Stimulated activated CD8-positive, alpha-beta memory T cell treated with anti-CD3 and anti-CD28 coated beads, Interleukin-15, amount 100 ng/mL, for 1 hour (primary cell): ENCODE results near the gene EGFLAM.

Experiments
- DNase-seq: peaks from one replicate; pipeline ENCODE4 v3.0.0-alpha.2; 2020; ENCODE audit warnings: low read depth

Gene EGFLAM

DNA sequence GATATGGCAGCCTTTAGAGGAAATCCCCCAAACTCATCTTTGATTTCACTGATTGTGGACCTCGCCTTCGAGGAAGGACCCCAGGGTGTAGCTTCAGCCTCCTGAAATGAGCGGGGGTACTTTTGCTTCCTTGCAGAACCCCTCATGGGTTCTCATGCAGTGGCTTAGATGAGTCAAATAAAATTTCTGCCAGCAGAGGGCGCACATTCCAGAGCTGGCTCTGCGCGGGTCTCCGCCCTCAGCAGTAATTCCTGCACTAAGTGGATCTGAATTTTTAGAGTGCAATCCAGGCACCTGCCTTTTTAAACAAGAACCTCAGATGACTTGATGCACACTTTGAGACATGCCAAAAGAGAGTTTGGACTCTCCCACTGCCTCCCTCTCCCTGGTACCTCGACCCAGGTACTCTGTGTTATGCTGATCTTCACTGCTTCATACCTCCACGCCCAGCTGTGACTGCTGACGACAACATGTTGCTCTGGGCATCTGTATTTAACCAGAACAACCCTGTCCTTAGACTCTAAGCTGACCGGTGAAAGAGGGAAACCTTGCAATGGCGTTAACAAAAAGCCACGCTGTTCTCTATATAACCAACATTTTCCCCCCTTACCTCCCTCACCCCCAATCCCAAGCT lies 7.3 kb downstream of the EGFLAM start:
- DNase-seq, result peak; percentile 9

DNA sequence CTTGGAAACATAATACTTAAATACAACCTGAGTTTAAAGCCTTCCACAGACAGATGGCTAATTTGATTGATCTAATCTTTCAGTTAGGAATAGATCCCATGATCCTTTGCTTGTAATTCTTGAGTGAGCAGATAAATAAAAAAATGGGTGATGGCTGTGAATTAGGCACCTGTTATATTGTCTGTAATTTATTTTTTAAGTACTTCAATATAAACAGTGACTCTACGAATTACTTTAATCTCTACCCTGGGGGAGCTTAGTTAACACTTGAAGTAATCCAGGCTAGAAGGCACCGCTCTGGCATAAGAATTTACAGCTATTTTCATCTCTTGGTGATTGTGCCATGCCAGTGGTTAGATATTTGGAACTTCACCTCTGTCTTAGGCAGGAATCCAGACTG lies 9.0 kb downstream of the EGFLAM start:
- no peak for DNase-seq

DNA sequence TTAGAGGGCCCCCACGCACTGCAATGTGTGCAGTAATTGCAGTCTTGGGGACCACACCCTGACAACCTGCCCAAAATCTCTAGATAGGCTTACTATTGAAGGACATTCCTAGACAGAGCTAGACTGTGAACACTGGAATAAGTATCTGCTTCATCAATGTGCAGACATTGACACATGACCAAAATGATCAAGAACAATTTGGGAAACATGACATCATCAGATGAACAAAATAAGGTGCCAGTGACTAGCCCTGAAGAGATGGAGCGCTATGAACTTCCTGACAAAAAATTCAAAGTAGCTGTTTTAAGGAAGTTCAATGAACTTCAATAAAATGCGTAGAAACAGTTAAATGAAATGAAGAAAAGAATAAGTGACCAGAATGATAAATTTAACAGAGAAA lies 15.3 kb downstream of the EGFLAM start:
- no peak for DNase-seq

DNA sequence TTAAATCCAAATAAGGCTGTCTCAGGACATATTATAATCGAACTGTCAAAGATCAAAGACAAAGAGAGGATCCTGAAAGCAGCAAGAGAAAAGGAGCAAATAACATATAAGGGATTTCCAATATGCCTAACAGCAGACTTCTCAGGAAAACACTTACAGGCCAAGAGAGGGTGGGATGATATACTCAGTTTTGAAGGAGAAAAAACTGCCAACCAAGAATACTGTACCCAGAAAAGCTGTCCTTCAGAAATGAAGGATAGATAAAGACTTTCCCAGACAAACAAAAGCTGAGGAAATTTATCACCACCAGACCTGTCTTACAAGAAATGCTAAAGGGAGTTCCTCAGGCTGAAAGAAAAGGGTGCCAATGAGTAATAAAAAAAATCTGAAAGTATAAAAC lies 16.0 kb downstream of the EGFLAM start:
- no peak for DNase-seq

DNA sequence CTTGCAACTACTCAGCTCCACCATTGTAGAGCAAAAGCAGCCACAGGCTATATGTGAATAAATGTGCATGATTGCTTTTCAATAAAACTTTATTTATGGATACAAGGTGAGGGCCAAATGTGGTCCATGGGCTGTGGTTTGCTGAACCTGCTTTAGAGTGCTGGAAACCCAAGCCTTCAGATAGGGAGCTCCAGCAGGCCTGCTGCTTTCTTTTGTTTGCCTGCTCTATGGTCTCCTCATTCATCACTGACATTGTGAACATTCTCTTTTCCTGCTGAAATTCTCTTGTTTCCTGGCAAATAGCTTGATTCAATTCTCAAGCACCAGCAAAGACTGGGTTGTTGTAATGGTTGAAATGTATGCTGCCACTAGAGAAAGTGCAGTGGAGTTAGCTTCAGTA lies 26.0 kb downstream of the EGFLAM start:
- no peak for DNase-seq

DNA sequence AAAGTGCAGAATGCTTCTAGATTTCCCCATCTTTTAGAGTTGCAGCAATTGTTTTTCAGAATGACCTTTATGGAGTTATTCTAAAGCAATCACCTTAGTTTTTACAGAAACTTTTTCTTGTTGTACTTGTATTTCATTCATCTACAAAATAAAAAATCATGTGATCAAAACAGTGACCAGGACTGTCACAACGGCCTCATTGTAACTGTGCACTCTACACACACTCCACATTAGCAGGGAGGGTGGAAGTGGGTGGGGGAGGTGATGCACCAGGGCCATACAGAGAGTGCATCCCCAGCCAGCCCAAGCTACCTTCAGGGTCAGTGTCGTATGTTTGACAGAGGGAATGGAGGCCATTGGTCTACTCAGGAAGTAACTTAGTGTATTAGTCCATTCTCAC lies 26.9 kb downstream of the EGFLAM start:
- DNase-seq, result no peak

DNA sequence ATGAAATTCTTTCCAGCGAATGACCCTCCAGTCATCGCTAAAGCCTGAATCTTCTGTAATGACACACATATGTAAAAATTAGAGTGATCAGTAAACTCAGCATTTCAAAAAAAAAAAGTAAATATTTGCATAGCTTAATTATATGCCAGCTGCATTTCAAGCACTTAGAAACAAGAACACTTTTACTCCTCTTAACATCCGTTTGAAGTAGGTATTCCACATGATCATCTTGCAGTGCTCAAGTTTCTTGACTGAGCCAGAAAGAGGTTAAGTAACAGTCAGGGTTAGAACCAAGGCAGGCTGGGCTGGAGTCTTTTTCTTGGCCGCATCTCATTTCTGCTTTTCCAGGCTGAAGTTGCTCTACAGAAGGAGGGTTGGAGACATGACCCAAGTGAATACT lies 27.6 kb downstream of the EGFLAM start:
- DNase-seq, result no peak

DNA sequence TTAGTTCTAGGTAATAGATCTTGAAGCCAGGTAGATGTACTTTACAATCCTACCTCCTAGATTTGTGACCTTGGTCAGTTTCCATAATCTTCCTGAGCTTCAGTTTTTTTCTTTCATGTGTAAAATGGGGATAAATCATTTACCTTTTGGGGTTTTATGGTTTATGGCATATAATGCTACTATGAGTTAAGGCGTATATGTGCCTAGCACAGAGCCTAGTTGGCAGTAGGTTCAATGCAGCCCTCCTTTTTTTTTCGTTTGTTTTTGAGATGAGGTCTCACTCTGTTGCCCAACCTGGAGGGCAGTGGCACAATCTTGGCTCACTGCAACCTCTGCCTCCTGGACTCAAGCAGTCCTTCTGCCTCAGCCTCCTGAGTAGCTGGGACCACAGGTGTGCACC lies 28.8 kb downstream of the EGFLAM start:
- DNase-seq, result no peak

DNA sequence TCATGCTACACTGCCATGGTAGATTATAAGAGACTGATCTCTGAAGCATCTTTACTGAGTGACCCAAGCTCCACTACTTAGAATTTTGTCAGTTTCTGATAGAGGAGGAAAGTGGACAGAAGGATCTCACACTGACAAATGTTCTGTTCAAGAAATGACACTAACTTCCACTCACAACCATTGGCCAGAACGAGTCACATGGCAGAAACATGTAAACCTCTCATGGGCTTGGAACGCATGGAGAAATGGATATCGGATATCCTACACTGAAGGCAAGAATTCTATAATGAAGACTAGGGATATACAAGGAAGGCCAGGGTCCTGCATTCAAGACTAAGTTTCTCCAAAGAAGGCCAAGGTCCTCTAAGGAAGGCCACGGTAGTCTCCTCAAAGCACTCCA lies 31.1 kb downstream of the EGFLAM start:
- DNase-seq, result no peak

DNA sequence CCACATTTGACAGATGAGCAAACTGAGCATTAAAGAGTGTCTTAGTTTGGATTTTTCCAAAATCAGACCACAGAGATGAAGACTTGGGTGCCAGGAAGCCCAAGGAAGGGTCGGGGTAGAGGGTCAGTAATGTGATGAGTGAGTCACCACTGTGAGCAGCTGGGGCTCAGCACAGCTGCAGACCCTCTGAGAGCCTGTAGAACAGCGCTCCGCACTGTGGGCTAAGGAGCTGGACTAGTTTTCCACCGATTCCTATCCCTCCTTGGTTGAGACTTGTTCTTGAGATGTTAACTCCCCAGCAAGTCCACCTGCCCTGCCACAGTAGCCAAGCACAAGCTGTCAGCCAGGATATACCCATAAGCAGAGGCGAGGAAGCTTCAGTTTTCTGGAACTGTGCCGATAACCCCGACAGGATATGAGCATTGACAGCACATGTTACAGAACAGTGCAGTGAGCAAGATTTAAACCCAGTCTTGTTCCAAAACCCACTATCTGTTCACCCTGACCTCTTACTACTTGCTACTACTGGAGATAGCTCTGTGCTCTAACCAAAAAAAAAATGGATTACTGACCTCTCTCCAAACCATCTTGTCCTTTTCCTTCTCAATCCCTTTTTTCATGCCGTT lies 31.8 kb downstream of the EGFLAM start:
- no peak for DNase-seq

DNA sequence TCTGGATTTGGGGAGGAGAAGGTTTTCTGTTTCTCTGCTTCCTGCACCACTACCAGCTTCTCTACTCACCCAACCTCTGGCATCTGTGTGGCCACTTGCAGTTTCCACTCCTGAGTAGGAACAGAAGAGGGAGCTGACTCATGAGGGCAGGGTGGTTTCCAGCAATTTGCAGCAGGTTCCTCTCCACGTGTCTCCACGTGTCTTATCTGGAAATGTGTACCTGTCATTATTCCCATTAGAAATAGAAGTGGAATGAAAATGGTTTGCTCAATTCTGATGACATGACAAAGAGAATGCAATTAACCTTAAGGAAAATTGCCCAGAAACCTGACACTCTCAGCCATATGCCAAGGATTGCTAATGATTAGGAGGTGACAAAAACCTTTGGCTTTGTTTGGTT lies 33.0 kb downstream of the EGFLAM start:
- DNase-seq, result no peak

DNA sequence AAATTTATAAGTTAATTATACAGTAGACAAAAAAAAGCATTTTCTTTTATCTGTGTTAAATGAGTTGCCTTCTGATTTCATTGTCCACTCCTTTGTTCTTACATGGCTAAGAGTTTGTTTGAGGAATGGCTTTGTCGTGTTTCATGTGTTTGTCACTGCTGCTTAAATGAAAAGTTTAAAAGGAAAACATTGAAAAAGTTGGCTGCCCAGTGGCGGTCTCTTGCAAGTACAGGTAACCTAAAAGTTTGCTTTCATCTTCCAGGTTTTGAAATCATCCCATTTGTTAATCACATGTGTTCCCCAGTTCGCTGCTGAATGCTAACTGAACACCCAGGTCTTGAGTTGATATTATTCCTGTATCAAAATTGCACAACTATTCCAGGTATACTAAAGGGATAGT lies 33.9 kb downstream of the EGFLAM start:
- no peak for DNase-seq

DNA sequence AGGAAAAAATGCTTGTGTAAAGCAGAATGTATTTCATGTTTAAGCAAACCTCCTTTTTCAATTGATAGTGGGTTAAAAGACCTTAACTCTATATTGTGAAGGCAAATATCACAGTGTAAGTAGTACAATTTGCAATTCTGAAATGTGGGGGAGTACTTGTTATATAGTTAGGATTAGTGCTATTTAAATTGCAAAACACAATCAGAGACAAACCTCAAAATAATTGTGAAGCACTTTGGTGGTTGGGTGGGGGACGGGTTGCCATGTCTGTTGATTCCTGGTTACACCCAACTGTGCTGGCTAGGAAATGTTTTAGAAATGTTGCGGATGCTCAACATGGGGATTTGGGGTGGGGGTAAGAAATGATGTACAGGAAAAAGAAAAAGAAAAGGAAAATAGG lies 37.4 kb downstream of the EGFLAM start:
- DNase-seq, result no peak

DNA sequence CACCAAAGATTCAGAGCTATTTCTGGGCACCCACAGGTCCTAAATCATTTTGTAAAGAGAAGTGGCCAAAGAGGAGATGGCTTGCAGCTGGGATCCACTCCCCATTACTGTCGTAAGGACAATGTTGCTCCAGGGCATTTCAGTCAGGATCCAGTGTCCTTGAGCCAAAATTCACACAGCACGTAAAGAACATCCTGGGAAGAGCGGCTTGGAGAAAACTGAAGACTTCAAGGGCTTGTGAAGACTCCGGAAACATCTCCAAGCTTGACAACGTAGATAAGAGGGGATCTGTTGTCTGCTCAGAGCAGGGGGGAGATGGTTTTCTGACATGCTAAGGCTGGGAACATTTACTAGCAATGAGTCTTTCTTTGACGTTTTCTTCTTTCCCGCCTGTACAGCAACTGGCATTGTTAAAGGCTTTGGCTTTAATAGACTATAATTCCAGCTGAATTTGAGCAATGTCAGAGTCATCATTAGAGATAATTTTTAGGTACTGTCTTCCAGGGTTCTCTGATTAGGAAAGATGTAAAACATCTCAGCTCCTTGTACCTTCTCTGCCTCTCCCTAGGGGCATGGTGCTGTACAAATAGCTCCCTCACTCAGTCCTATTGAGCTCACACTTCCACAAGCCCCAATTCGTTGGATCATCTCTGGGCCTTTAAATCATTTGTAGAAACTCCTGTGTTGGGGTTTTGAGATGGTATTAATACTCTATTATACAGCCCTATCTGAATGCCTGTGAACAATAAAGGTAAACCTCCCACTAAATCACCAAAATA lies 39.7 kb downstream of the EGFLAM start:
- no peak for DNase-seq

DNA sequence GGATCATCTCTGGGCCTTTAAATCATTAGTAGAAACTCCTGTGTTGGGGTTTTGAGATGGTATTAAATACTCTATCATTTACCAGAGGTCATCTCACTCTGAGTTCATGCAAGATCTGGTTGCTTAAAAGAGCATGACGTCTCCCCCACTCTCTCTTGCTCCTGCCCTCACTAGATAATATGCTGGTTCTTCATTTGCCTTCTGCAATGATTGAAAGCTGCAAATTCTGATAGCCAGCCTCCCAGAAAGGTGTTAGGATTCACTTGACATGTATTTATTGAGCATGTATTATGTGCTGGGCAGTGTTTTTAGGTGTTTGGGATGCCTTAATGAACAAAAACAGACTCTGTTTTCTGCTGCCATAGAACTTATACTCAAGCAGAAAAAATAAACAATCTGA lies 41.2 kb downstream of the EGFLAM start:
- no peak for DNase-seq

DNA sequence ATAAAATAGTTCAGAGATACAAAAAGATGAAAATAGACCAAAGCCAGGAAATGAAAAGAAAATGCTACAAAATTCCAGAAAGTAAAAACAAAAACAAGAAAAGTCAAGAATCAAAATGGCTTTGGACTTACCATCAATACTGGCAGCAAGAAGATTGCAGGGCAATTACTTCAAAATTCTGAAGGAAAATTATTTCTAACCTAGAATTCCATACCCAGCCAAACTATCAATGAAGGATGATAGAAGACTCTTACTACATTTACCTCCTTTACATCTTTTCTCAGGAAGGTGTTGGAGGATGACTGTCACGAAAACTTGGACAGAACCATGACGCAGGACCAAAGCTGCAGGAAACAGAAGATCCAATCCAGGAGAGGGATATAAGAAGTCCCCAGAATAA lies 46.8 kb downstream of the EGFLAM start:
- no peak for DNase-seq

DNA sequence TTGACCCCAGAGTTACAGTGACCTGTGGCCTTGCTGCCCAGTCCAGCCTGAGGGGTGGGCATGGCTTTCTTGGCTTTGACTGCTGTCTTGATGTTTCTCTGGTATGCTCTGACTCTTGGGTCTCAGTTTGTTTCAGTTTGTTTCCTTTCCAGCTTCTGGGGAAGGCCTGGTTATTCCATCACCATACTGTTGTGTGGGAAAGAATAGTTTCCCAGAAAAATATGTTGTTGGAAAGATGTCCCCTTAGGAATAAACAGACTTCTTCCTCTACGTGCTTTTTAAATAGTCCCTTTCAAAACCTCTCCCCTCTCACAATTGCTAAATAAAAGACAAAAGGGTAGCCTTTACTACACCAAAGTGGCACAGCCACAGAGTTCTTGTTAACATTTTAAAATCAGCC lies 49.5 kb downstream of the EGFLAM start:
- DNase-seq, result no peak

DNA sequence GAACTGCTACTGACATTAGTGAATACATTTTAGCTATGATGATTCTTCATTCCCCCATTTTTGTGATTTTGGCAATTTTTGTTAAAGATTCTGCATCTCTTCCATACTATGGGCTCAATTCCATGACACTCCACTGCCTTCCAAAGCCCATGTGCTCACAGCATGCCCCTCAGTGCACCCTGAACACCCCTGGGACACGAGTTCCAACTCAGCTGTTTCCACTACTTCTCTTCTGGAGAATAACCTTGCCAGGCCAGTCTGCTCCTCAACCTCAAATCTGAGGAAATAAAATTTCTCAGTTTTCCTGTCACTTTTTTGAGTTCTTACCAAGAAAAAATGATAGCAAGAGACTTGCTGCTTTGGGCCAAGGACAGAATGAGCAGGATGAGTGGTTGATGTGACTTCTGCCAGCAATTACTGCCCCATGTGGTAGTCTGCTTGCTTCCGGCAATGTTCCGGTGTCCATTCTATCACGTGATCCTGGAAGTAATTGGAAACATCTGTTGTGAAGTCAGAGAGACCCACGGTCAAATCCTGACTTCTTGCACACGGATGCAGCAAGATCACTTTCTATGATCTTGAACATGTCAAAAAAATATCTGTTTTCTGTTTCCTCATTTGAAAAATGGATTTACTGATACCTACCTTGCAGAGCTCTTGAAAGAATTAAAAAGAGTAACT lies 58.3 kb downstream of the EGFLAM start:
- no peak for DNase-seq

DNA sequence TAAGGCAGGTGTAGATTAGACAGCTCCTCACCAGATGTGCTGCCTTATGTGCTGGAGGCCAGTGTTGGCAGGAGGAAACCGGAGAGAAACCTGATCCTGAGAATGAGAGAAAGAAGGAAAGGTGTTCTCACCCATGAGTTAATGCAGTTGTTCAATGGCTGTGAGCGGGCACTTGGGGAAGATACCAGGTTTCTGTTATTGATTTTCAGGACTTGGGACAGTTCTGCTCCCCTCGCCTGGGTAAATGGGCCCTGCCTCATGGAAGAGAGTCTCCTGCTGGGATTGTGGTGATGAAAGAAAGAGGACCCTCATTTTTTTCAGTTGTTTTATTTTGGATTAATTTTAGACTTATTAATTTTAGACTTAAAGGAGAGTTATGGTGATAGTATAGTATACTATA lies 59.5 kb downstream of the EGFLAM start:
- DNase-seq, result no peak

DNA sequence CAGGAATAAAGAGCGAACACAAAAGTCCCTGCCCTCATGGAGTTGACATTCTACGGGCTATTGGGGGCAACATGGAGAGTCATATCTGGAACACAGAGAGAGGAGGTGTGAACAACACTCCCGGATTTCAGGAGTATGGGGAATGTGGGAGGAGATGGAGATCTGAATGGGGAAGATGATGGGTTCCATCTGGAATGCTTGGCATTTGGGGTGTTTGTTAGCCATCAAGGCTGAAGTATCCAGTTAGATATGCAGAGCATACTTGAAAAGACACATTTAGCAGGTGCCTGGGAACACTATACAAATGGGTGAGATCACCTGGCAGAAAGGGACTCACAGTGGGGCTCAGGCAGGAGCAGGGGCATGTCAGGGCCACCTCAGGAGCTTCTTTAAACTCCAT lies 61.1 kb downstream of the EGFLAM start:
- no peak for DNase-seq

DNA sequence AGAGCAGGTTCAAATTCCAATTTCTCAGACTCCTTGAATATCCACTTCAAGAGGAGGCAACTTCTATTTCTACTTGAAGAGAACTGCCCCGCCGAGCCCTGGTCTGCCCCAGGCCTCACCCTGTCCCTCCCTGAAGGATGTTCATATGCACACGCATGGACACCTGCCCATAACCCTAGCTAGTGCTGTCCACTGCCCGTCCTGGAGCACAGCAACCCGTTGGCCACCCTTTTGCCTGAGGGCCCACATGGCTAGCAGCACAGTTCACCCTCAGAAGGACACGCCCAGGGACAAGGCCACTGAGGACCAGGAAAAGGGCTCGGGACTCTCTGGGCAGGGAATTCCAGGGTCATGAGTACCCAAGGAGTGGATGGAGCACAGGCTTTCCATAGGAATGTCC lies 63.6 kb downstream of the EGFLAM start:
- DNase-seq, result no peak

DNA sequence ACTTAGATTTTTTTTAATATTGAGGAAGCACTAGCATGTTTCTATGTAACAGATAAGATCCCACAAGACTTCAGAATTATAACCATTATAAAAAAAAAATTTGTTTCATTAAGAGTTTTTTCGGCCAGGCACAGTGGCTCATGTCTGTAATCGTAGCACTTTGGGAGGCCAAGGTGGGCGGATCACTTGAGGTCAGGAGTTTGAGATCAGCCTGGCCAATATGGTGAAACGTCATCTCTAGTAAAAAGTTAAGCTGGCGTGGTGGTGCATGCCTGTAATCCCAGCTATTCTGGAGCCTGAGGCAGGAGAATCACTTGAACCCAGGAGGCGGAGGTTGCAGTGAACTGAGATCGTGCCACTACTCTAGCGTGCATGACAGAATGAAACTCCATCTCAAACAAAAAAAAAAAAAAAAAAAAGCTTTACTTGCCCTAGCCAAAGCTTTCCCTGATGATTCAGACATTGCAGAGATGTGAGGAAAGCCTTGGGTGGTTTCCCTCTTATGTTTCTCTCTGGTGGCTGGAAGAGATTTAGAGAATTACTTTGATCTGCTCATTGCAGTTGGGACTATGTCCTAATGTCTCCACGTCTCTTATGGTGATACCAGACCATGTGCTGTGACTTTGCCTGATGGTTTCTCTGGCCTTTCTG lies 65.4 kb downstream of the EGFLAM start:
- DNase-seq, result no peak
